Smooth muscle cell (in vitro differentiated cells): Measurements from ENCODE around the gene JRKL. TPM values are rescaled to one million over a fixed set of nuclear protein-coding genes. Genes with fewer than 3 reads are reported as not detected.

ENCODE experiments used
- DNase-seq: peaks from one replicate; lab custom pipeline; 2025; ENCODE audit not compliant: unreplicated experiment; lab: John Stamatoyannopoulos, UW
- H2AFZ ChIP-seq: fragments of 200-600 bp; sonication (generic); 2 replicates; pipeline ENCODE4 v1.6.0; 2016; ENCODE audit warnings: antibody characterized with exemption, low read depth, mild to moderate bottlenecking
- H3F3A ChIP-seq: fragments of 200-600 bp; sonication (generic); 2 replicates; pipeline ENCODE4 v1.6.0; 2017; ENCODE audit warnings: antibody characterized with exemption, low read depth
- H3K27ac ChIP-seq: fragments of 200-600 bp; sonication (generic); 2 replicates; pipeline ENCODE4 v1.5.1; 2016; ENCODE audit warnings: low read depth, mild to moderate bottlenecking
- H3K27me3 ChIP-seq: fragments of 200-600 bp; sonication (generic); 2 replicates; pipeline ENCODE4 v1.6.1; 2016; ENCODE audit warnings: low read depth, mild to moderate bottlenecking
- H3K36me3 ChIP-seq: fragments of 200-600 bp; sonication (generic); 2 replicates; pipeline ENCODE4 v1.5.1; 2016; ENCODE audit warnings: low read depth
- H3K4me1 ChIP-seq: fragments of 200-600 bp; sonication (generic); 2 replicates; pipeline ENCODE4 v1.5.1; 2016; ENCODE audit warnings: low read depth
- H3K4me2 ChIP-seq: fragments of 200-600 bp; sonication (generic); 2 replicates; pipeline ENCODE4 v1.6.0; 2016; ENCODE audit warnings: mild to moderate bottlenecking
- H3K4me3 ChIP-seq: fragments of 200-600 bp; sonication (generic); 2 replicates; pipeline ENCODE4 v1.5.1; 2016; ENCODE audit warnings: mild to moderate bottlenecking
- H3K79me2 ChIP-seq: fragments of 200-600 bp; sonication (generic); 2 replicates; pipeline ENCODE4 v1.6.0; 2016; ENCODE audit warnings: low read depth, mild to moderate bottlenecking
- H3K9ac ChIP-seq: fragments of 200-600 bp; sonication (generic); 2 replicates; pipeline ENCODE4 v1.6.0; 2016; ENCODE audit warnings: low read depth
- H3K9me3 ChIP-seq: fragments of 200-600 bp; sonication (generic); replicated peaks from 2 replicates; pipeline ENCODE4 v1.5.1; 2016; ENCODE audit warnings: low read depth
- H4K20me1 ChIP-seq: fragments of 200-600 bp; sonication (generic); 2 replicates; pipeline ENCODE4 v1.6.0; 2016; ENCODE audit warnings: low read depth
- WGBS: methylation state at CpG from one replicate; pipeline ENCODE4 v1.1.7; 2016; ENCODE audit warnings: low lambda C conversion rate; 5-methylcytosine and 5-hydroxymethylcytosine counted together
- polyA plus RNA-seq: library from polyadenylated mRNA; unstranded; fragments of >200 nt; fragmentation: Nextera tagmentation; extraction: Ambion mirVana; gene quantifications from 2 replicates; pipeline ENCODE4 v1.2.1, GENCODE V29; 2016
- total RNA-seq: library from RNA; depleted of rRNA; stranded (reverse); fragments of >200 nt; gene quantifications from 2 replicates; pipeline ENCODE4 v1.2.3, GENCODE V29; 2014
- TF ChIP-seq, protein P1 (sequence below): fragments of 200-600 bp; sonication (generic); IDR thresholded peaks from 2 replicates; pipeline ENCODE4 v1.5.1; 2017; ENCODE audit warnings: borderline replicate concordance, mild to moderate bottlenecking, antibody characterized with exemption; ENCODE audit not compliant: insufficient read depth, poor library complexity, severe bottlenecking

JRKL gene
- total and polyA plus RNA-seq, 2 experiments from 2014 or later = 6.1 to 12.1 TPM

DNA sequence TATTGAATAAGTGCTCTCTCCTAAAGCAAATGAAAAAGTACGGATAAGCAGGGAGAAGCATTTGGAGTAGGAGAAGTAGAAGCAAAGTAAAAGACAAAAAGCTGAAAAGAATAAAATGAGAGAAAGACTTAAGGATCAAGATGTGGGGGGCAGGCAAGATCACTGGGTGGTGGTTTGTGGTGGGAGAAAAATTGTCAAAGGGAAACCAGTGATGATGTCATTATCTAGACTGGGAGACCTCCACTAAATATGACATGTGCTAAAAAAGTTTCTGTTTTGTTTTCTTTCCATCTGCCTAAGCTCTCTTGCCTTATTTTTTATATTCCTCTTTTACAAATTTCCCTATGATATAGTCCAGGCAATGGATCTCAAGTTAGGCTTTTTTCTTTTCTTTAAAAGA lies 32.0 kb upstream of the JRKL start:
- Histone ChIP-seq H3F3A (no peaks in the 10 kb centered on the region), H4K20me1 (no peaks in the 10 kb centered on the region), H3K4me1 (no peaks in the 10 kb centered on the region), H3K4me2 (no peak overlapping the region), H3K27me3 (no peaks in the 10 kb centered on the region), H3K4me3 (no peak overlapping the region), H3K79me2 (no peaks in the 10 kb centered on the region), H3K9ac (no peak overlapping the region), H3K27ac (no peak overlapping the region), H3K9me3 (no peaks in the 10 kb centered on the region), H2AFZ (no peak overlapping the region), H3K36me3 (peaks cover 8% of the 10 kb centered on the region)
- TF ChIP-seq, protein P1, sequence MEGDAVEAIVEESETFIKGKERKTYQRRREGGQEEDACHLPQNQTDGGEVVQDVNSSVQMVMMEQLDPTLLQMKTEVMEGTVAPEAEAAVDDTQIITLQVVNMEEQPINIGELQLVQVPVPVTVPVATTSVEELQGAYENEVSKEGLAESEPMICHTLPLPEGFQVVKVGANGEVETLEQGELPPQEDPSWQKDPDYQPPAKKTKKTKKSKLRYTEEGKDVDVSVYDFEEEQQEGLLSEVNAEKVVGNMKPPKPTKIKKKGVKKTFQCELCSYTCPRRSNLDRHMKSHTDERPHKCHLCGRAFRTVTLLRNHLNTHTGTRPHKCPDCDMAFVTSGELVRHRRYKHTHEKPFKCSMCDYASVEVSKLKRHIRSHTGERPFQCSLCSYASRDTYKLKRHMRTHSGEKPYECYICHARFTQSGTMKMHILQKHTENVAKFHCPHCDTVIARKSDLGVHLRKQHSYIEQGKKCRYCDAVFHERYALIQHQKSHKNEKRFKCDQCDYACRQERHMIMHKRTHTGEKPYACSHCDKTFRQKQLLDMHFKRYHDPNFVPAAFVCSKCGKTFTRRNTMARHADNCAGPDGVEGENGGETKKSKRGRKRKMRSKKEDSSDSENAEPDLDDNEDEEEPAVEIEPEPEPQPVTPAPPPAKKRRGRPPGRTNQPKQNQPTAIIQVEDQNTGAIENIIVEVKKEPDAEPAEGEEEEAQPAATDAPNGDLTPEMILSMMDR = no peak
- DNase-seq = no peak
- 98% methylated on average over 1 of the region's 1 CpG for WGBS

DNA sequence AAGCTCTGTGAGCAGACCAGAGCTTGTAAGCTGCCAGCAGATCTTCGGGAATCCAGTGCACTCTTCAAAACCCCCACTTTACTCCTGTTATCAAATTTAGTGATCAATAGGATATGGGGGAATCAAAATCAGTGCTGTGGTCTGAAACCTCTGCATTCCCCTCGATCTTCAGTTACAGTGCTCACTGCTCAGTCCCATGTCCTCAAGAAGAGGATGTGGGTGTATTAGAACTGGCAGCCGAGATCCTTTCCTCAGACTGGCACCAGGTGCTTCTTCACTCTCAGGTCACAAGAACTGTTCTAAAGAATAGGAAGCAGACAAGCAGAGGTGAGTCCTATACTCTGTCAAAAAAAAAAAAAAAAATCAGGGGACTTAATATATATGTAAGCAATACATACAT lies 31.5 kb upstream of the JRKL start:
- H4K20me1 ChIP-seq = no peaks in the 10 kb centered on the region
- no peaks in the 10 kb centered on the region for H3F3A ChIP-seq
- H3K9me3 ChIP-seq = no peaks in the 10 kb centered on the region
- H3K36me3 ChIP-seq = peaks cover 10% of the 10 kb centered on the region
- no peak for DNase-seq
- no peaks in the 10 kb centered on the region for H3K79me2 ChIP-seq
- H3K4me2 ChIP-seq = no peak overlapping the region
- H3K27me3 ChIP-seq = no peaks in the 10 kb centered on the region
- H3K4me1 ChIP-seq = no peaks in the 10 kb centered on the region
- 89% methylated on average over 3 of the region's 3 CpGs for WGBS
- no peak overlapping the region for H3K9ac ChIP-seq
- H3K27ac ChIP-seq = no peak overlapping the region
- TF ChIP-seq, protein P1 = no peak
- H3K4me3 ChIP-seq = no peak overlapping the region
- no peak overlapping the region for H2AFZ ChIP-seq

DNA sequence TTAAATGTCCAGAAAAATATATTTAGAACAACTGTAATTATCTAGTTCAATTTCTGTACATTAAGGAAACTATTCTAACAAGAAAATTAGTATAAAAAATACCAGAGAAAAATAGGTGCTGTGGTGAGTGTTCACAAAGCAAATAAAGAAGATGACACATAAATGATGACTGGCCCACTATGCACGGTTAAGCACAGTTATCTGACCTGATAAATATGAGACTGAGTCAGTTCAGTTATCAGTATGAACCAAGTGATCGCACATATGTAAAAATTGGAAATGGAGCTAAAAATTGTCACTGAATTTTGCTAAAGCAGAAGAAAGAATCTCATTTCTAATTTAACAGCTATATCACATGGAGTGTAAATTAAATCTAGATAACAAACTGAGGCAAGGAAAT lies 28.0 kb upstream of the JRKL start:
- TF ChIP-seq, protein P1 = no peak
- Histone ChIP-seq H3K4me3 (no peak overlapping the region), H3K4me2 (no peak overlapping the region), H2AFZ (no peak overlapping the region), H3K27me3 (no peaks in the 10 kb centered on the region), H3K27ac (no peak overlapping the region), H3F3A (no peaks in the 10 kb centered on the region), H3K4me1 (no peaks in the 10 kb centered on the region), H3K9me3 (no peaks in the 10 kb centered on the region), H3K36me3 (peaks cover 14% of the 10 kb centered on the region), H3K9ac (no peak overlapping the region), H4K20me1 (no peaks in the 10 kb centered on the region), H3K79me2 (no peaks in the 10 kb centered on the region)
- WGBS = 55% methylated on average over 2 of the region's 2 CpGs
- no peak for DNase-seq

DNA sequence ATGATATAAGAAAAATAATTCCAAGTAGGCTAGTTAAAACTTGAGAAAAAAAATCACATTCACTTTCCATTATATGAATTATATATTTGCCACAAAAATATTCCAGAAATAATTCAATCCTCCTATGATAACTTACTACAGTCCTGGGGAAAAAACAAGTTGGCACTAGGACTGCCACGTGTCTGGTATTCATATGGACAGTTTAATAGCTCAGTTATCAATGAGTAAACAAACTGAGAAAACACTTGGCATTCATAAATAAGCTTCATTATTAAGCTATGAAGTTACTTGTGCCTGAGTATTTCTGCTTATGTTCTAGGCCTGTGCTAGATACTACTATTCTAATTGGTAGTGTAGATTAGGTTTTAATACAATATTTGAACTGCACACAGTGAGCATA lies 24.3 kb upstream of the JRKL start:
- H4K20me1 ChIP-seq = no peaks in the 10 kb centered on the region
- H3K9ac ChIP-seq = no peak overlapping the region
- H3K36me3 ChIP-seq = peaks cover 32% of the 10 kb centered on the region
- peaks cover 3% of the 10 kb centered on the region for H3K79me2 ChIP-seq
- H3K27me3 ChIP-seq = no peaks in the 10 kb centered on the region
- no peak overlapping the region for H3K27ac ChIP-seq
- H3K4me3 ChIP-seq = no peak overlapping the region
- H3K9me3 ChIP-seq = peaks cover 3% of the 10 kb centered on the region
- no peaks in the 10 kb centered on the region for H3K4me1 ChIP-seq
- 68% methylated on average over 1 of the region's 1 CpG for WGBS
- no peaks in the 10 kb centered on the region for H3F3A ChIP-seq
- H3K4me2 ChIP-seq = no peak overlapping the region
- TF ChIP-seq, protein P1 = no peak
- no peak for DNase-seq
- no peak overlapping the region for H2AFZ ChIP-seq
